Dermis blood vessel endothelial cell (primary cell): ENCODE results near the gene DGAT2. TPM values are rescaled to one million over a fixed set of nuclear protein-coding genes. Genes with fewer than 3 reads are reported as not detected.
"Not testable (repeated sequence)": the region's sequence is repeated elsewhere in the genome, so short reads cannot be mapped to it uniquely, and the experiment has no call there.

ENCODE experiments used
- DNase-seq: peaks from one replicate; pipeline ENCODE4 v3.0.0; 2010
- total RNA-seq: library from RNA; depleted of rRNA; stranded (reverse); fragments of >200 nt; gene quantifications from 2 replicates; pipeline ENCODE4 v1.2.3, GENCODE V29; 2014

DGAT2 gene, protein sequence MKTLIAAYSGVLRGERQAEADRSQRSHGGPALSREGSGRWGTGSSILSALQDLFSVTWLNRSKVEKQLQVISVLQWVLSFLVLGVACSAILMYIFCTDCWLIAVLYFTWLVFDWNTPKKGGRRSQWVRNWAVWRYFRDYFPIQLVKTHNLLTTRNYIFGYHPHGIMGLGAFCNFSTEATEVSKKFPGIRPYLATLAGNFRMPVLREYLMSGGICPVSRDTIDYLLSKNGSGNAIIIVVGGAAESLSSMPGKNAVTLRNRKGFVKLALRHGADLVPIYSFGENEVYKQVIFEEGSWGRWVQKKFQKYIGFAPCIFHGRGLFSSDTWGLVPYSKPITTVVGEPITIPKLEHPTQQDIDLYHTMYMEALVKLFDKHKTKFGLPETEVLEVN
- total RNA-seq = 0.68 and 2.1 TPM in 2 replicates

DNA sequence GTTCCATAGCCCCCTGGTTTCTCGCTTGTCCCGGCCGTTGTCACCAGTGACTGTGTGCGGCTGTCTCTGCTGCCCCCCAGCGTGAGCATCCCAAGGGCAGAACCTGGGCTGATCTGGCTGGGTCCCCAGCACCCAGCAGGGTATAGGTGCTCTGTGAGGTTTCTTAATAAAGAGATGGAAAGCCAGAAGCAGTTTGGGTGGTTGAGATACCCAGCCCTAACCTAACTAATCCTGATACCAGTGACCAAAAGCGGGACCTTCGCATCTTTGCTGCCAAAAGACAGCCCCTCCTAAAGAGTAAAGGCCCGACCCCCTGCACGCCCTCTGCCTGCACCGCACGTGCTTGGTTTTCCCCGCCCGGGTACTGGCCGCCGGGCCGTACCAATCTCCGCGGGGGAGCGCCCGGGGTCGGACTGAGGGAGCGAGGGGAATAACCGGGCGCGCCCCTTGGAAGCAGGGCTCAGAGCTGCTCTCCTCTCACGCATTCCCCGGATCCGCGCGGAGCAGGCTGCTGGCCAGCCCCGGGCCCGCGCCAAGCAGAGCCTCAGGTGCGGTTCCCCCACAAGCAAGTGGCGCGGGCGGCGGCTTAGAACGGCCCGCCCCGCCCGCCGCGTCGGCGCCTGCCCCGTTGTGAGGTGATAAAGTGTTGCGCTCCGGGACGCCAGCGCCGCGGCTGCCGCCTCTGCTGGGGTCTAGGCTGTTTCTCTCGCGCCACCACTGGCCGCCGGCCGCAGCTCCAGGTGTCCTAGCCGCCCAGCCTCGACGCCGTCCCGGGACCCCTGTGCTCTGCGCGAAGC is at the start of gene DGAT2:
TSS of gene DGAT2 (plus strand) at position 667 of the 797 bp plus-strand sequence. CDS start 214 bp downstream, outside the sequence.
- peak; percentile 77 for DNase-seq

DNA sequence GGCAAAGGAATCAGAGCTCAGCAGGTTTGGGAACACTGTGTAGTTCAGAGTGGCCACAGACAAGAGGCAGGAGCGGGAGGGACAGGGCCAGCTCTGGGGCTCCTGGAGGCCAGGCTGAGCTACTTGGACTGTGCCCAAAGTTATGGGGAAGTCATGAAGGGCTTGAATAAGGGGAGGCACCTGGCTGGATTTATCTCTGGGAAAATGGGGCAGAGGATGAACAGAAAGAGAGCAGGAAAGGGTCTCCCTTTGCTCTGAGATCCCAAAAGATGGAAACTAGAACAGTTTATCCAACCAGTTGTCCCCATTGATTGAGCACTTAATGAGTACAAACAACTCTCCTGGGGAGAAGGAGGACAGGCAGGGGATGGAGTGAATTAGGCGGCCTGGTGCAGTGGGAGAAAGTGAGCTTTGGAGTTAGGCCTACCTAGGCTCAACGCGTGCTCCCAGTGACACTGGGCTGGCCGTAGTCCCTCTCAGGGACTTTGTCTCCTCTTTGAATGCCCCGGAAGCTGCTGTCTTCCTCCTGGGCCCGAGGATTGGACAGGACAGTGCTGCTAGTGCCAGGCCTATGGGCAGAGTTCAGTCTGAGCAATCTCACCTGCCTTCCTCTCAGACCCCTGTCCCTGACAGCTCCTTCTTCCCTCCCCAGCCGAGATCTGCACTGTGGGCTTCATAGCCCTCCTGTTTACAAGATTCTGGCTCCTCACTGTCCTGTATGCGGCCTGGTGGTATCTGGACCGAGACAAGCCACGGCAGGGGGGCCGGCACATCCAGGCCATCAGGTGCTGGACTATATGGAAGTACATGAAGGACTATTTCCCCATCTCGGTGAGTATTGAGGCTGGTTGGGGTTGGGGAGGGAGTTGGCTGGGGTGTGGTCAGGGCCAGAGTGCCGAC is 49.0 kb upstream of the DGAT2 start:
- DNase-seq = no peak

DNA sequence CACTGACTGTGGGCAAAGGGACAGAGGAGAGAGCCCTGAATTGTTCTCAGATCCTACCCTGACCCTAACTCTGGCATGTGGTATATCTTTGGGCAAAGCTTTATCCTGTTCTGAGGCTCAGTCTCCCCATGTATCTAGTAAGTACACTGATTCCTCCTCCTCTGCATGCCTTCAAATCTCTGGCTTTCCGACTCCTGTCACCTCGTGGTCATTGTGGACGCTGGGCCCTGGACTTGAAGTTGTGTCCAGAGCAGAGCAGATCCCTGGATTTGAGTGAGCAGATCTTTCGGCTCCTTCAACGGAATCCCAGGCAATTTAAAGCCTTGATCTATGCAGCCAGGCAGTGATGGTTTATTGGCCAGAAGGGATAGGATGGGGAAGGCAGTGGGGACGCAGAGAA is 47.9 kb upstream of the DGAT2 start:
- no peak for DNase-seq

DNA sequence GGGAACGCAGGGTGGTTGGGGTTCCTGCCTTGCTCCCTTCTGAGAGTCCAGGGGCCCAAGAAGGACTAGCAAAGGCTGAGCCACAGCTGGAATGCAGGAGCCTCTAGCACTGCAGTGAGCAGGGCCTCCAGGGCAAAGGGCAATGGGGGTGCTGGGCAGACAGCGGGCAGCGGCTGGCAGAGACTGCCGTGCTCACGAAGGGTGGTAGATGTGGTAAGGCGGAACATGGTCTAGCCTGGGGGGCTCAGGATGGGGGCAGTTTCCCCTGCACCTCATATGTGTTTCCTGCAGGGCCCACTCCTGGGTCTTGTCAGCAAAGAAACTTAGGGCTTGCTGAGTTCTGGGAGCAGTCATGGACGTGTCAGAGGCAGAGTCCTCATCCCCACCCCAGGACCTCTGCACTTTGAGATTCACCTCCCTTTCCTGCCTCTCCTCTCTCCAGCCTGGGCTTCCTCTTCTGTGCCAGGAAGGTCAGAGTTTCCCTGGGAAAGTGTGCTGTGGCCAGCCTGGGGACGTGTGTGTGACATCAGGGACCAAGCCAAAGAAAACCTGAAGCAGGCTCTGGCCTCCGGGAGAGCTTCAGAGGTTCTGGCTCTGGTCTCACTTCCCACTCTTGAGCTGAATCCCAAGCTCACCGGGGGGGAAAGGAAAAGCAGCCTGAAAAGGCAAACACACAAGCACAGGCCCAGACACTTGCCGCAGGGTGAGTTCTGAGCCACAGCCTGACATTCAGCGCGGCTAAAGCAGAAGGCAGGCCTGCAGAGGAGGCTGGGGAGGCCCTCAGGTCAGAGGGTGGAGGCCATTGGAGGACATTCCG is 46.5 kb upstream of the DGAT2 start:
- no peak for DNase-seq

DNA sequence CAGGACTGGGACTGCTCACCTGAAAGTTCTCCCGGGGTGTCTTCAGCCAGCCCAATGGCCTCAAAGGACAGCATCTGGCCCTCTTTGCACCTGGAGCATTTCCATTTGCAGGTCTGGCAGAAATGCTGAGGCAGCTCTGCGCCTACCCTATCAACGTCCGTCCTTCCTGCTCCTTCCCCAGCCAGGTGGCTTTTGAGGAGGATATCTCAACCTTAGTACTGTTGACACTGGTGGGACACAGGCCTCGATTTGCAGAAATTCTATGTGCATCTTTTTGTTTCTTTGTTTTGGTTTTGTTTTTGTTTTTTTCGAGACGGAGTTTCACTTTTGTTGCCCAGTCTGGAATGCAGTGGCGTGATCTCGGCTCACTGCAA is 45.9 kb upstream of the DGAT2 start:
- no peak for DNase-seq

DNA sequence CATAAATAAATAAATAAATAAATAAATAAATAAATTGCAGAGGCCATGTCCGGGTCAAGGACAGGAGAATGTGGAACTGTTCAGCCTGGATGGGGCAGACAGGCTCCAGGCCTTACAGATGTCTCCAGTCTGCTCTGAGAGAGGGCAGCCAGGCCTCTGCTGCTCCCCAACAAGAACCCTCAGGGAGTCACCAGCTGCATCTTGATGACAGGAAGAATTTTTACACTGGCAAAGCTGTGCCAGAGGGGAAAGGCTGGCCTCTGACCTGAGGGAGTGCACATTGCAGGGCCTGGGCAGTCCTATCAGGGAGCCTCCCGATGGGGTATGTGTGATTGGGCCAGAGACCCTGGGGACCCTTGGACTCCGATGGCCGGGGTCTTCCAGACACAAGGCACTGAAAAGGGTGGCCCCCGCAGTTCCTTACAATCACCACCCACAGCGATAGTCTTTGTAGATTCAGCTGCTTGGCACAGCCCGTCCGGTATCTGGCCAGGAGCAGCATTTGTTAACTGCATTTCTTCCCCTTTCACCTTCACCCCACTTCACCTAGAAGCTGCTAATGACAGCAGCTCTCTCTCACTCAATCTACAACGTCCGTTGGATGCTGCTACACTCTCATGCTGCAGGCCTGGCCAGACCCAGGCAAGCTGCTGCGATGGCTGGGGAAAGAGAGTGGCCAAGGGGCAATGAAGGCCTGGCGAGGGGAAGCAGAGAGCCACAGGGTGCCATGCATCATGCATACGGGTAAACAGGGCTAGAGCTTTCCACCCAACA is 42.8 kb upstream of the DGAT2 start:
- DNase-seq = no peak

DNA sequence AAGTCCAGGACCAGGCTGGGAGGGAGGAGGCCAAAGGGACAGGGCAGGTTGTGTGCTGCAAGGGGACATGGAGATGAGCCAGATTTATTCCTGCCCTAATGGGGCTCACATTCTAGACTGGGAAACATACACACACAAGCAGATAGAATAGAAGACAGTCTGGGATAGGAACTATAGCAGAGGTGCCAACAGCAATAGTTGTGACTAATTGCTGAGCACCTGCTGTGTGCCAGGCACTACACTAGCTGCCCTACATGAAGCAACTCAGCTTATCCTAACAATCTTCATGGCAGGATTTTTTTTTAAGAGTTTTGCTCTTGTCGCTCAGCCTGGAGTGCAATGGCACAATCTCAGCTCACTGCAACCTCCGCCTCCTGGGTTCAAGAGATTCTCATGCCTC is 39.6 kb upstream of the DGAT2 start:
- no peak for DNase-seq

DNA sequence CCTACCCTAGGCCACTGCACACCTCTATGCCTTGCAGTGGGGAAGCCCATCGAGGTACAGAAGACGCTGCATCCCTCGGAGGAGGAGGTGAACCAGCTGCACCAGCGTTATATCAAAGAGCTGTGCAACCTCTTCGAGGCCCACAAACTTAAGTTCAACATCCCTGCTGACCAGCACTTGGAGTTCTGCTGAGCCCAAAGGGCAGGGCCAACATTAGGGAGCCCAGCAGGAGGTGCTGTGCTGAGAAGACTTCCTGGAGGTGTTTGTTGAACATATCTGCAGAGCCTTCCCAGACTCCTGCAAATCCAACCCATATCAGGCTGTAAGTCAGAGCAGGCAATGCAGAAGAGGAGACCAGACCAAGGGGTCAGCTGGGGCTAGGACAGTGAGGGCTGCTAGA is 37.5 kb upstream of the DGAT2 start:
- DNase-seq = no peak

DNA sequence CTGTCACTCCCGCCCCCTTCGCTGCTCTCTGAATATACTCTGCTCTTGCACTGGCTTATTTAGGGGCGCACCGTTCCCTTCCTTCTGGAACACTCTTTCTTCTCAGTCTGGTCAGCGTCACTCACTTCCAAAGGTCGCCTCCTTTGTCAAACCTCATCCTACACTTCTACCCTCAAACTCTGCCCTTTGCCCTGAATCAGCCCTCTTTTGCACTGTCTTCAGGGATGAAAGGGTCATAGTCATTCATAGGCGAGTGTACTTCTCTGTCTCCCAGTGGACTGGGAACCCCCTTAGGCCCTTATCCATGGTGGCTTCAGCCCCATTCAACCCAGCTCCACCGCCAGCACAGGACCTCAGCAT is 35.5 kb upstream of the DGAT2 start:
- no peak for DNase-seq

DNA sequence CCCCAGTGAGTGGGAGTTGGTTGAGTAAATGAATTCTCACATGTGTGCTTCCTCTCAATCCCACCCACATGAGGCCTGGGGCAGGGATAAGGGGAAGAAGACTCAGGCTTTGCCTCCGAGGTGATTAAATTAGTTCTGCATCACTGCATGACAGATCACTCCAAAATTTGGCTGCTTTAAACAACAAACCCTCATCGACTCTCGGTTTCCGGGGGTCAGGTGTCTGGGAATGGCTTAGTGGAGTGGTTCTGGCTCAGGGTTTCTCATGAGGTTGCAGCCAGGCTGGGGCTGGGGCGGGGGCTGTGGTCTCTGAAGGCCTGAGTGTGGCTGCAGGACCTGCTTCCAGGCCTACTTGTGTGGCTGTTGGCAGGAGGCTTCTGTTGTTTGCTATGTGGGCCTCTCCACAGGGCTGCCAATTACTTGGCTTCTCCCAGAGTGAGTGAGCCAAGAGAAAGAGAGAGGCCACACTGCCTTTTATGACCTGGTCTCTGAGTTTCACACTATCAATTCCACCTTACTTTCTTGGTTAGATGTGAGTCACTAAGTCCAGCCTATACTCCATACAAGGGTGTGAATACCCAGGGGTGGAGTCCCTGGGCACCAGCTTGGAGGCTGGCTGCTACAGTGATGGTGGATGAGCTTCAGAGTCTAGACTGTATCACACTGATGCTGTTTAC is 35.0 kb upstream of the DGAT2 start:
- no peak for DNase-seq

DNA sequence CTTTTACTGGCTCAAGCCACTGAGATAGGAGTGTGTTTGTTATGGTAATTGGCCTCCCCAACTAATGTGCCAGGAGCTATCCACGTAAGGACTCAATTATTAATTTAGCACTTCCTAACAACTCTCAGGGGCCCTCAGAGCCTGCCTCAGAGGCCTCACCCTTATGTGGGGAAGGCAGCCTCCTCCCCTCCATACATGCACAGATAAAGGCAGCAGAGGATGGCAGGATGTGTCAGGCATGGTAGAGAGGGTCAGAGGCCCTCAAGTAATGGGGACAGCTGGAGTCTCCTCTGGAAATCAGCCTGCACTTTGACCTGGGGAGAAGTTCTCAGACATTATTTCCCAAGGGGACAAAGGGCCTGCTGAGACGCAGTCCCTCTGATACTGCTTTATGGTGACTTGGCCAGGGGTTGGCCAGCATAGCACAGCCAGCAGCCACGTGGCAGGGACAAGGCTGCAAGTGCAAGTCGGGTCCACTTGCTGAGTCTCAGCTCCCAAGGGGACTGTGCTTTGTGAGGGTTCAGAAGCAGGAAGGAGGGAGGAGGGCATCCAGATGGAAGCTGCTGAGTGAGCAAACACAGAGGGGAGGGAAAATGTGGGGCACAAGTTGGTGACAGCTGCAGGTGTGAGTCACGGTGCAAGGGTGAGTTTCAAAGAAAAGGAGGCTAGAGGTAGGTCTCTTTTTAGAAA is 33.9 kb upstream of the DGAT2 start:
- DNase-seq = no peak

DNA sequence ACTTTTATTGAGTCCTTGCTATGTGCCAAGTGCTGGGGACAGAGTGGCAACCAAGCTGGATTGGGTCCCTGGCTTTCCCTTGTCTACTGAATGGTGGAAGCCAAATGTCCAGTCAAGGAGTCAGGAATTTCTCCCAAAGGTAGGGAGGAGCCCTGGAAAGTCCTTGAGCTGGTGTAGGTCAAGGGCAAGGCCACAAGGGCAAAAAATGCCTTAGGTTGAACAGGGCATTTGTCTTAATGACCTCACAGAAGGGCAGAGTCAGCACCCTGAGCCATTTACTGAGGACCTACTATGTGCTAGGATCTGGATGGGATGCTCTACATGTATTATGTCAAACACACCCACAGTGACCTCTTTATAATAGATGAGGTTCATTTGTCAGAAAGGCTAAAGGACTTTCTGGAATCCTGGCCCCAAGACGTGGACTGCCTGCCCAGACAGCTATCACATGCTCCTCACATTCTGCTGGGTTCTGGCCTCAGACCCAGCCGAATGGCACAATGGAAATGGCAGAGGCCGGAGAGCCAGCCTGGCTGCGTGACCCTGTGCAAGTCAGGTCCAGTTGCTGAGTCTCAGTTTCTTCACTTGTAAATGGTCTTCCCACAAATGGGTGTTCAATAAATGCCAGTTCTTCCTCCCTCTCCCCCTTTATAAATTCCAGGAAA is 33.3 kb upstream of the DGAT2 start:
- no peak for DNase-seq

DNA sequence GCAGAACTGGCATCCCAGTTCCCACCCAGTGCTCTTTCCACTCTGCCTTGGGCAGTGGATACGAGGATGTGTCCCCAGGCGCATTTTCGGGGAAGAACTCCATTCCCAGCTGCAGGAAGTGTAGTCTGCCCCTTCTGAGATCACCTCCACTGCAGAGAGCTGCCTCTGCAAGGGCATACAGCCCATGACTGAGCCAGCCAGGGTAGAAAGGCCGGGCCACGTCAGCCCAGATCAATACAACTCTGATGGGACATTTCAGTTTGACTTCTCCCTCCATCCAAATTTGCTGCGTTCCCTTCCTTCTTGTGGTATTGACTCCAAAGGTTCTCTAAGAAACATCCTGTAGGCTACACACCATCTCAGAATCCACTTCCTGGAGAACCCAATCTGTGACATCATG is 31.3 kb upstream of the DGAT2 start:
- no peak for DNase-seq

DNA sequence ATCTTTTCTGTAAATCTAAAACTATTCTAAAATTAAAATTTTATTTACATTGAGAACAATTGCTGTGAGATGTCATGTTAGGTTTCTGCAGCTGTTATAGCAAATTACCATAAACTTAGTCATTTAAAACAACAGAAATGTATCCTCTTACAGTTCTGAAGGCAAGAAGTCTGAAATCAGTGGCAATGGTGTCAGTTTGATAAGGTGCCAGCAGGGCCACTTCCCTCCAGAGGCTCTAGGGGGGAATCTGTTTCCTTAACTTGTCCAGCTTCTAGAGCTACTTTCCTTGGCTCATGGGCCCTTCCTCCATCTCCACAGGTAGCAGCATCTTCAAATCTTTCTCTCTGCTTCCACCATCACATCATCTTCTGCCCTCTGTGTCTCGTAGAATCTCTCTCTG is 27.9 kb upstream of the DGAT2 start:
- DNase-seq = no peak

DNA sequence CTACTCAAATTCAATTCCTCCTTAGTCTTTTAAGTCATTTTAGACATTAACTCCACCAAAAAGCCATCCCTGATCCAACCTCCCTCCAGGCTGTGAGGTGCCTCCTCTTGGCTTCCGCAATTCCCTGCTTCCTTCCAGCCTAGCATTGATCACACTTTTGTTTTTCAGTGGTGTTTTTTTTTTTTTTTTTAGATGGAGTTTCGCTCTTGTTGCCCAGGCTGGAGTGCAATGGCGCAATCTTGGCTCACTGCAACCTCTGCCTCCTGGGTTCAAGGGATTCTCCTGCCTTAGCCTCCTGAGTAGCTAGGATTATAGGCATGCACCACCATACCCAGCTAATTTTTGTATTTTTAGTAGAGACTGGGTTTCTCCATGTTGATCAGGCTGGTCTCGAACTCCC is 25.4 kb upstream of the DGAT2 start:
- DNase-seq = not testable (repeated sequence)

DNA sequence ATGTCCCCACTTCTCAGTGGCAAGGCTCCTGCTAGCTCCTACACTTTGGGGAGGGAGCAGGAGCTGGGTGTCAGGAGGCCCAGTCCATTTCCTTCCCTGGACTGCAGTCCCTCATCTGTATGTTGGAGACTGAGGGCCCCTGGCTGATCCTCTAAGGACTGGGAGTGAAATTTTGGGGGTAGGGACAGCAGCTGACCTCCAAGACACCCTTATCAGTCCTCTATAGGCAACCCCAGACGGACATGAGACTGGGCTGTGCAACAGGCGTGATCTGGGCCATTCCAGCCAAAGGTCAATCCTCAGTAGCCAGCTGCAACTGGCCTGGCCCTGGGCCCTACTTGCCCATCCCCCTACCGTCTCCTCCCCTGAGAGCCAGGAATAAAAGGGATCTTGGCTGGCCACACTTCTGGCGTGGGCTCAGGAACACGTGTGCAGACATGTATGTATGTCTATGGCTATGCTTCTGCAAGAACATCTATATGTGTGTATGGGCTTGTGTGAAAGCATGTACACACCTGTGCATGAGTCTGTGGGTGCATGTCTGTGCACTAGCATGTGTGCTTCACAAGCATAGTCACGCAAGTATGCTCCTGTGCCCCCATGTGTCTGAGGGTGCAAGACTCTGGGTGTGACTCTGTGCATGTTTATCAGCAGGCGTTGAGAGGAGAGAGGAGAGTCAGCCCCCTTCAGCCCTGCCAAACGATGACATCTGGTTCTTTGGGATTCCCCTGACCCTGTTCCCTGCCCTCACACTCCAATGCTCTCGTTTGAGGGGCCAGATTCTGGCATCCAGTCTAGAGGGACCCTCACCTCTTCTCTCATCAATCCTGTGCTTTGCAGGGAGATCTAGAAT is 24.6 kb upstream of the DGAT2 start:
- DNase-seq = no peak

DNA sequence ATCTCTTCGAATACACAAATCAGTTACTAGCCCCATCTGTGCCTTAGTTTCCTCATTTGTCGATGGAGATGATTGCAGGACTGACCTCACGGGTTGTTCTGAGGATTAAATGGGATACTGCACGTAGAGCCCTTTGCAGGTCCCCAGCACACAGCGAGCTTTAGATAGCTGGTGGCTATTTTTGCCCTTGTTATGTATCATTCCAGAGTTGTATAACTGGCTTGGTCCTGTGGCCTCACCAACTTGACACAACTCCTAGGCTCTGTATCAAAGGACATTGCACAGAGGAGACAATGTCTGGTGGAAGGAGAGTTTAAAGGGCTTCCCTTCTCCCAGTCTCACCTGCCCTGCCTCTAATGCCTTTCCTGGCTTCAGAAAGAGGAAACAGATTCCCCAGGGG is 22.8 kb upstream of the DGAT2 start:
- DNase-seq = no peak

DNA sequence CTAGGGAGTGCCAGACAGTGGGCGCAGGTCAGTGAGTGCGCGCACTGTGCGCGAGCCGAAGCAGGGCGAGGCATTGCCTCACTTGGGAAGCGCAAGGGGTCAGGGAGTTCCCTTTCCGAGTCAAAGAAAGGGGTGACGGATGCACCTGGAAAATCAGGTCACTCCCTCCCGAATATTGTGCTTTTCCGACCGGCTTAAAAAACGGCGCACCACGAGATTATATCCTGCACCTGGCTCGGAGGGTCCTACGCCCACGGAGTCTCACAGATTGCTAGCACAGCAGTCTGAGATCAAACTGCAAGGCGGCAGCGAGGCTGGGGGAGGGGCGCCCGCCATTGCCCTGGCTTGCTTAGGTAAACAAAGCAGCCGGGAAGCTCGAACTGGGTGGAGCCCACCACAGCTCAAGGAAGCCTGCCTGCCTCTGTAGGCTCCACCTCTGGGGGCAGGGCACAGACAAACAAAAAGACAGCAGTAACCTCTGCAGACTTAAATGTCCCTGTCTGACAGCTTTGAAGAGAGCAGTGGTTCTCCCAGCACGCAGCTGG is 19.8 kb upstream of the DGAT2 start:
- DNase-seq = not testable (repeated sequence)
